ENCODE measurements around the gene TYMS.

The TYMS gene

GRCh38 chr18:713135-713490 lies 55.7 kb downstream of the TYMS start:
- no peak for DNase-seq

- DNase-seq: no peak
Measured at GRCh38 chr18:715626-716025, 58.2 kb downstream of the TYMS start.

GRCh38 chr18:717003-717402 lies 59.5 kb downstream of the TYMS start:
- no peak for DNase-seq
